ENCODE measurements around the gene TSPAN11.

Gene TSPAN11

GRCh38 chr12:31015215-31015614 lies 88.7 kb downstream of the TSPAN11 start:
- H3K27ac ChIP-seq (ENCODE audit: low read depth in 2 of 2, low read length in 2 of 2), result no peak overlapping the region
- no peaks in the 10 kb centered on the region for H3K36me3 ChIP-seq (ENCODE audit: control insufficient read depth in 2 of 2, insufficient read depth in 2 of 2, low read length in 2 of 2)
- H3K4me3 ChIP-seq (ENCODE audit: low read length in 2 of 2), result no peak overlapping the region
- no peaks in the 10 kb centered on the region for H3K4me1 ChIP-seq (ENCODE audit: control insufficient read depth in 2 of 2, insufficient read depth in 2 of 2, low read length in 2 of 2)
- H3K27me3 ChIP-seq (ENCODE audit: control insufficient read depth in 2 of 2, insufficient read depth in 2 of 2, low read length in 2 of 2), result no peaks in the 10 kb centered on the region
- H3K9ac ChIP-seq (ENCODE audit: low read depth in 1 of 2, low read length in 2 of 2), result no peak overlapping the region
- H3K9me3 ChIP-seq (ENCODE audit: control insufficient read depth in 2 of 2, low read length in 2 of 2), result no peaks in the 10 kb centered on the region

- Histone ChIP-seq H3K9me3 (ENCODE audit: control insufficient read depth in 2 of 2, low read length in 2 of 2) (no peaks in the 10 kb centered on the region), H3K36me3 (ENCODE audit: control insufficient read depth in 2 of 2, insufficient read depth in 2 of 2, low read length in 2 of 2) (no peaks in the 10 kb centered on the region), H3K27ac (ENCODE audit: low read depth in 2 of 2, low read length in 2 of 2) (no peak overlapping the region), H3K4me1 (ENCODE audit: control insufficient read depth in 2 of 2, insufficient read depth in 2 of 2, low read length in 2 of 2) (no peaks in the 10 kb centered on the region), H3K27me3 (ENCODE audit: control insufficient read depth in 2 of 2, insufficient read depth in 2 of 2, low read length in 2 of 2) (no peaks in the 10 kb centered on the region), H3K4me3 (ENCODE audit: low read length in 2 of 2) (no peak overlapping the region), H3K9ac (ENCODE audit: low read depth in 1 of 2, low read length in 2 of 2) (no peak overlapping the region)
Measured at GRCh38 chr12:31016057-31016456, 89.5 kb downstream of the TSPAN11 start.

DNA sequence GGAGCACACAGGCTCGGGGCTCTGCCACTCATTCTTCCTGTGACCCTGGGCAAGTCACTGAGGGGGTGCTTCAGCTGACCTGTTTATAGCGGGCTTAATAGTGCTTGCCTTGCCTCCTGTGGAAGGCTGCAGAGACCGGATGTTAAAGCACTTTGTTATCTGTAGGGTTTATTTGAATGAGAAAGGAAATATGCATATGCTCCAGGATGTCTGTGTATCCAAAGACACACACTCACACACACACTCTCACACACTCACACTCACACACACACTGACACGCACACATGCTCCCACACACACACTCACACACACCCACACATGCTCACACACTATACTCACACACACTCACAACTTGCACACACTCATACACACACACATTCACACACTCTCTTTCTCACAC lies 91.0 kb downstream of the TSPAN11 start:
- Histone ChIP-seq H3K9me3 (ENCODE audit: control insufficient read depth in 2 of 2, low read length in 2 of 2) (no peaks in the 10 kb centered on the region), H3K27ac (ENCODE audit: low read depth in 2 of 2, low read length in 2 of 2) (no peak overlapping the region), H3K9ac (ENCODE audit: low read depth in 1 of 2, low read length in 2 of 2) (no peak overlapping the region), H3K36me3 (ENCODE audit: control insufficient read depth in 2 of 2, insufficient read depth in 2 of 2, low read length in 2 of 2) (no peaks in the 10 kb centered on the region), H3K4me3 (ENCODE audit: low read length in 2 of 2) (no peak overlapping the region), H3K4me1 (ENCODE audit: control insufficient read depth in 2 of 2, insufficient read depth in 2 of 2, low read length in 2 of 2) (no peaks in the 10 kb centered on the region), H3K27me3 (ENCODE audit: control insufficient read depth in 2 of 2, insufficient read depth in 2 of 2, low read length in 2 of 2) (no peaks in the 10 kb centered on the region)

DNA sequence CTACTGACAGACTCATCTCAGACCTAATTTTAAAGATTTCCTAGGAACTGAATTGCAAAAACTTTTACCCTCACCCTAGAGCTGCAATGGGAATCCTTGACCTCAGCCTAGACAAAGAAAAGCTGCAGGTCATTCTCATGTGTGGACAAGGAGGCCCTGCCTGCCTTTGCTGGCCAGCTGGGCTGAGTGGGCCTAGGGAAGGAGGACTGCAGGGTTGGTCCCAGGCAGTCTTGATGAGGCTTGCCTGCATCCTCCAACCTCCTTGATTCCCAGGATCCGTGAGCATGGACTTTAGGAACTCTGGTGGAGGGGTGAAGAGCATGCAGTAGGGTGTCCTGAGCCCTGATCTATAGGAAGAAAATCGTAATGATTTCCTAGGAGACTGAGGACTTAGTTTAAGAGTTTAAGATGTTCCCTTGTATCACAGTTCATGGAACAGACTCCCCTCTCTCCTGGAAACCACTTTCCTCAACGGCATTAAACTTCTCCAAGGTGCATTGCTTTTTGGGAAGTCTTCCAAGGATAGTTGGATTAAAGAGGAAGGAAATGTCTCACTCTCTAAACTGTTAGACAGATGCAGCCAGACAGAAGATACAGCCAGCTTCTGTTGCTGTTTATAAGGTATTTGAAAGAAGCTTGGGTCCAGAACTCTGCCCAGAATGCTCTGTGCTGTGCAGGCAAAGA lies 91.7 kb downstream of the TSPAN11 start:
- no peaks in the 10 kb centered on the region for H3K36me3 ChIP-seq (ENCODE audit: control insufficient read depth in 2 of 2, insufficient read depth in 2 of 2, low read length in 2 of 2)
- no peak overlapping the region for H3K27ac ChIP-seq (ENCODE audit: low read depth in 2 of 2, low read length in 2 of 2)
- no peaks in the 10 kb centered on the region for H3K27me3 ChIP-seq (ENCODE audit: control insufficient read depth in 2 of 2, insufficient read depth in 2 of 2, low read length in 2 of 2)
- H3K9ac ChIP-seq (ENCODE audit: low read depth in 1 of 2, low read length in 2 of 2), result no peak overlapping the region
- H3K4me1 ChIP-seq (ENCODE audit: control insufficient read depth in 2 of 2, insufficient read depth in 2 of 2, low read length in 2 of 2), result no peaks in the 10 kb centered on the region
- no peaks in the 10 kb centered on the region for H3K9me3 ChIP-seq (ENCODE audit: control insufficient read depth in 2 of 2, low read length in 2 of 2)
- H3K4me3 ChIP-seq (ENCODE audit: low read length in 2 of 2), result no peak overlapping the region

GRCh38 chr12:31018790-31019505 lies 92.4 kb downstream of the TSPAN11 start:
- H3K27ac ChIP-seq (ENCODE audit: low read depth in 2 of 2, low read length in 2 of 2), result no peak overlapping the region
- H3K27me3 ChIP-seq (ENCODE audit: control insufficient read depth in 2 of 2, insufficient read depth in 2 of 2, low read length in 2 of 2), result no peaks in the 10 kb centered on the region
- H3K36me3 ChIP-seq (ENCODE audit: control insufficient read depth in 2 of 2, insufficient read depth in 2 of 2, low read length in 2 of 2), result no peaks in the 10 kb centered on the region
- H3K4me1 ChIP-seq (ENCODE audit: control insufficient read depth in 2 of 2, insufficient read depth in 2 of 2, low read length in 2 of 2), result no peaks in the 10 kb centered on the region
- no peak overlapping the region for H3K4me3 ChIP-seq (ENCODE audit: low read length in 2 of 2)
- no peak overlapping the region for H3K9ac ChIP-seq (ENCODE audit: low read depth in 1 of 2, low read length in 2 of 2)
- no peaks in the 10 kb centered on the region for H3K9me3 ChIP-seq (ENCODE audit: control insufficient read depth in 2 of 2, low read length in 2 of 2)

DNA sequence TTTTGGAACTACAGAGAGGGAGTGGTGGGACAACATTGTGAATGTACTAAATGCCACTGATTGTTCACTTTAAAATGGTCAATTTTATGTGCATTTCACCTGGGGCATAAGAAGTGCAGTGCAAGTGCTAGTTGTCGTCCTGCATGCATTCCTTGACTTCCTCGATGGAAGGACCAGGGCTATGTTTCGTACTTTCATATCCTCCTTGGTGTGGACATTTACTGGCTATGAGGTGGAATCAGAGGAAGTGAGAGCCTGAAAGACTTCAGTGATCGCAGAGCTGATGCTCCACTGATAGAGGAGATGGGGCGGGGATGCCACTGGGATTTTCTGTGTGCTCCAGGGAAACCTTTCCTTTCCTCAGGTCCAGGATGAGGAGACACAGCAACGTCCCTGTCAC lies 93.0 kb downstream of the TSPAN11 start:
- H3K9me3 ChIP-seq (ENCODE audit: control insufficient read depth in 2 of 2, low read length in 2 of 2), result no peaks in the 10 kb centered on the region
- no peak overlapping the region for H3K4me3 ChIP-seq (ENCODE audit: low read length in 2 of 2)
- no peaks in the 10 kb centered on the region for H3K36me3 ChIP-seq (ENCODE audit: control insufficient read depth in 2 of 2, insufficient read depth in 2 of 2, low read length in 2 of 2)
- H3K27ac ChIP-seq (ENCODE audit: low read depth in 2 of 2, low read length in 2 of 2), result no peak overlapping the region
- H3K4me1 ChIP-seq (ENCODE audit: control insufficient read depth in 2 of 2, insufficient read depth in 2 of 2, low read length in 2 of 2), result no peaks in the 10 kb centered on the region
- H3K9ac ChIP-seq (ENCODE audit: low read depth in 1 of 2, low read length in 2 of 2), result no peak overlapping the region
- H3K27me3 ChIP-seq (ENCODE audit: control insufficient read depth in 2 of 2, insufficient read depth in 2 of 2, low read length in 2 of 2), result no peaks in the 10 kb centered on the region

DNA sequence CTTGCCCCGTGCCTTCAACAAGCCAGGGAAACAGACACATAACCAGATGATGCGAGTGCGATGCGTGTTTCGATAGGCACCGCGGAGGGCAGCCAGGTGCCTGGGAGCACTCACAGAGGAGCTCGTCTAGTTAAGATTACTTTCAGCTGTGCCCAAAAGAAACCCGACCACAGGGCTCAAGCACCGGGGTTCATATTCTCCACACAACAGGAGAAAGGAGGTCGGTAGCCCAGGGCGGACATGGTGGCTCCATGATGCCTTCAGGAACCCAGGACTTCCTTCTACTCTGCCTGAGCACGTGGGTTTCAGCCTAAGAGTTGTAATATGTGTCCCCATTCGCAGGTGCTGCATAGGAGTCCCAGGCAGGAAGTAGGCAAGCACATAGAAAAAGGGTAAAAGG lies 93.4 kb downstream of the TSPAN11 start:
- Histone ChIP-seq H3K4me3 (ENCODE audit: low read length in 2 of 2) (no peak overlapping the region), H3K9me3 (ENCODE audit: control insufficient read depth in 2 of 2, low read length in 2 of 2) (no peaks in the 10 kb centered on the region), H3K9ac (ENCODE audit: low read depth in 1 of 2, low read length in 2 of 2) (no peak overlapping the region), H3K36me3 (ENCODE audit: control insufficient read depth in 2 of 2, insufficient read depth in 2 of 2, low read length in 2 of 2) (no peaks in the 10 kb centered on the region), H3K27me3 (ENCODE audit: control insufficient read depth in 2 of 2, insufficient read depth in 2 of 2, low read length in 2 of 2) (no peaks in the 10 kb centered on the region), H3K27ac (ENCODE audit: low read depth in 2 of 2, low read length in 2 of 2) (no peak overlapping the region), H3K4me1 (ENCODE audit: control insufficient read depth in 2 of 2, insufficient read depth in 2 of 2, low read length in 2 of 2) (no peaks in the 10 kb centered on the region)

DNA sequence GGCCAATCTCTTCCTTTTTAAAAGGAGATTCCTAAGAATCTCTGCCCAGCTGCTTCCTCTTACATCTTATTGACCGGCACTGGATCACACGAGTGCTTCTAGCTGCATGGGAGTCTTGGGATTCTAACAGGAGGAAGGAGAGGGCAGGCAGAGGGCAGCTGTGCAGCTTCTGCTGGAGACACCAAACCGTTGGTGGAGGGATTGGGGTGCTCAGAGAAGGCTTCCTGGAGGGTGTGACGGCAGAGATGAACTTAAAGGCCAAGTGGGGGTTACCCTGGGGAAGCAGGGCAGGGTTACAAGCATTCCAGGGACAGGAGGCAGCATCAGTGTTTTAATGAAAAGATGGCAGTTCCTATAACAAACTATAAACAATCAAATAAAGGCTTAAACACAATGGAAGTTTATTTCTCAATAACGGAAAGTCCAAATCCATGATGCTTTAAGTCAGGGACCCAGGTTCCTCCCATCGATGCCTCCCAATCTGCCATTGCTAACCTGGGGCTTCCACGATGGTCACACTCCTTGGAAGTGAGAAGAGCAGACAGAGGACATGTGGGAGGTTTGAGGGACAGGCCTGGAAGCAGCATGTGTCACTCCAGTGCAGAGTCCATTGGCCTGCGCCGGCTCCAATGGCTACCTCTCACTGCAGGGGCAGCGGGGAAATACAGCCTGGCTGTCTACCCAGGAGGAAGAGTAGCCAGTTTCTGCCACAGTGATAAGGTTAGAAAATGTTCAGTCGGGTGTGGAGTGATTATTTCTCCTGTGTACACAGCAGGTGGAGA lies 94.0 kb downstream of the TSPAN11 start:
- Histone ChIP-seq H3K36me3 (ENCODE audit: control insufficient read depth in 2 of 2, insufficient read depth in 2 of 2, low read length in 2 of 2) (no peaks in the 10 kb centered on the region), H3K27me3 (ENCODE audit: control insufficient read depth in 2 of 2, insufficient read depth in 2 of 2, low read length in 2 of 2) (no peaks in the 10 kb centered on the region), H3K4me3 (ENCODE audit: low read length in 2 of 2) (no peak overlapping the region), H3K27ac (ENCODE audit: low read depth in 2 of 2, low read length in 2 of 2) (no peak overlapping the region), H3K9ac (ENCODE audit: low read depth in 1 of 2, low read length in 2 of 2) (no peak overlapping the region), H3K9me3 (ENCODE audit: control insufficient read depth in 2 of 2, low read length in 2 of 2) (no peaks in the 10 kb centered on the region), H3K4me1 (ENCODE audit: control insufficient read depth in 2 of 2, insufficient read depth in 2 of 2, low read length in 2 of 2) (no peaks in the 10 kb centered on the region)

GRCh38 chr12:31021181-31021580 lies 94.6 kb downstream of the TSPAN11 start:
- Histone ChIP-seq H3K9me3 (ENCODE audit: control insufficient read depth in 2 of 2, low read length in 2 of 2) (no peaks in the 10 kb centered on the region), H3K4me1 (ENCODE audit: control insufficient read depth in 2 of 2, insufficient read depth in 2 of 2, low read length in 2 of 2) (no peaks in the 10 kb centered on the region), H3K27me3 (ENCODE audit: control insufficient read depth in 2 of 2, insufficient read depth in 2 of 2, low read length in 2 of 2) (no peaks in the 10 kb centered on the region), H3K36me3 (ENCODE audit: control insufficient read depth in 2 of 2, insufficient read depth in 2 of 2, low read length in 2 of 2) (no peaks in the 10 kb centered on the region), H3K4me3 (ENCODE audit: low read length in 2 of 2) (no peak overlapping the region), H3K9ac (ENCODE audit: low read depth in 1 of 2, low read length in 2 of 2) (no peak overlapping the region), H3K27ac (ENCODE audit: low read depth in 2 of 2, low read length in 2 of 2) (no peak overlapping the region)

- no peaks in the 10 kb centered on the region for H3K27me3 ChIP-seq (ENCODE audit: control insufficient read depth in 2 of 2, insufficient read depth in 2 of 2, low read length in 2 of 2)
- no peak overlapping the region for H3K4me3 ChIP-seq (ENCODE audit: low read length in 2 of 2)
- H3K9ac ChIP-seq (ENCODE audit: low read depth in 1 of 2, low read length in 2 of 2), result no peak overlapping the region
- no peak overlapping the region for H3K27ac ChIP-seq (ENCODE audit: low read depth in 2 of 2, low read length in 2 of 2)
- H3K36me3 ChIP-seq (ENCODE audit: control insufficient read depth in 2 of 2, insufficient read depth in 2 of 2, low read length in 2 of 2), result no peaks in the 10 kb centered on the region
- H3K4me1 ChIP-seq (ENCODE audit: control insufficient read depth in 2 of 2, insufficient read depth in 2 of 2, low read length in 2 of 2), result no peaks in the 10 kb centered on the region
- no peaks in the 10 kb centered on the region for H3K9me3 ChIP-seq (ENCODE audit: control insufficient read depth in 2 of 2, low read length in 2 of 2)
Measured at GRCh38 chr12:31021809-31022494, 95.4 kb downstream of the TSPAN11 start.
